Suppressor macrophage treated with lipopolysaccharide for 1 hour (primary cell): Measurements from ENCODE around the gene FCER1G.
"Not testable (repeated sequence)": the region's sequence is repeated elsewhere in the genome, so short reads cannot be mapped to it uniquely, and the experiment has no call there.

Experiments
- DNase-seq, 3 donors: peaks; one replicate each; pipeline ENCODE4 v3.0.0-alpha.2; 2020 to 2022

Gene FCER1G

DNA sequence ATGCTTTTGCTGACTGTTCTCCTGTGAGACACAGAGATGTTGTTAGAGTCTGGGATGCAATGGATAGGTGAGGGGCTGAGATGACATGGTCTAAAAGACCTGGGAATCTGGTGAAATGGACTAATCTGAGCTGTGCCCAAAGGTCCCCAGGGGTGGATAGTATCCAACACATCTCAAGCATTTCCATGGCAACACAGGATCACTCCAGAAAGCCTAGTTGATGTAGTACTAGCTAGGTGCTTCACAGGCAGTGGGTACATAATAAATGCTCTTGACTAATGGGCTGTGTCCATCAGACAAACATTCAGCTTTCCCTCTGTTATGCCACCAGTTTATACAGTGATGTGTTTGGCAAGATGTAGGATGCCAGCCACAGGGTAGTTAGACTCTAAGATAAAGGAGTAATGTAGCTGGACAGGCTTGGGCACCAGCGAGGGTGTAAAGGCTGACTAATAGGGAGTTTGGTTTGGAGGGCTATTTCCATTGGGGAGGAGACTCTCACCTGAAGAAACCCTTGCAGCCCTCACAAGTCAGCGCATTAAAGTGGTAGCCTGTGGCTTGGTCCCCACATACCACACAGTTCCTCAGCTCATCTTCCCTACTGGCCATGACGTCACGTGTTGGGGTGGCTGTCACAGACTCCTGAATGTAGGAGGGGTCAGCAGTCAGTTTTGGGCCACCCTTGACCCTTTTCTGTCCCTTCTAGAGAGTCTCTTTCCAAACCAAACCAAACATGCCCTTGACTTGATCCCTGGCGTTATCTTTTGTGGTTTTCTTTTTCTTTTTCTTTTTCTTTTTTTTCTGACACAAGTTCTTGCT lies 21.1 kb downstream of the FCER1G start:
- DNase-seq = no peak

DNA sequence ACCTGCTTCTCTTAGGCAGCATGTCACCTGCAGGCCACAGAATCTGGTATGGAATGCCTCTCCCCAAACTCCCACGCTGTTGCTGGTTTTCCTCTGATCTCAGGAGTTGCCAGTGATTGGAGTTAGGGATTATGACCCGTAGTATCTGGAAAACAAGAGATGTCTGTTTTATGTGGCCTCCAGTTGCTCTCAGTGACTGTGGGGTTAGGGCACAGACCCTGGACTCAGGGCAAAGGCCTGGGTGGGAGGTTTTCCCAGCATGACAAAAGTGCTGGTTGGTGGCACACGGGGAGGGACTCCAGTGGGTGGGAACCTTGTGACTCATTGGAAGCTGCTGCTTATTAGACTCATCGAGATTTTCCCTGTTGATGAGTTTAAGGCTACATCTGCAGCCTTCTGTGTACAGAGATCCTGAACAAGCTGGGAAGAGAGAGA lies 23.0 kb downstream of the FCER1G start, which contains the start of gene NR1I3:
NR1I3 (minus strand) TSS at position 165 of the 435 bp plus-strand sequence. CDS start 1,638 bp downstream, outside the sequence.
- DNase-seq = peak; percentile 53 to 67 (median 64)

DNA sequence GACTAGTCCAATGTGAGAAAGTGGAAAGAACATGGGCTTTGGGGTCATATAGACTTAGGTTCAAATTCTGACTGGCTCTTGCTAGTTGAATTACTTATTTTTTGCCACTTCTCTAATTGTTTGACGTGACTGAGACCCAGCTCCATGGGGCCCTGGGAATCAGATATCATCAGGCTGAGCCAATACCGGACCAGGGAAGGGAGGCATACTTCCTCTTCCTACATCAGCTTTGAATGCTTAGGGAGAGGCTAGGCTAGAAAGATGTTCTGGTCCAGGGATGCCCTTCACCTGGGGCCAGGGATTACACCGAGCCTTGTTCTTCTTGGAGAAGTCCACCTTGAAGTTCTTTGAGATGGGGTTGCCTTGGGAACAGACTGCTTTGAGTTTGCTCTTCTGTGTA lies 26.6 kb downstream of the FCER1G start:
- DNase-seq = peak; percentile 42 to 56 (median 45)

DNA sequence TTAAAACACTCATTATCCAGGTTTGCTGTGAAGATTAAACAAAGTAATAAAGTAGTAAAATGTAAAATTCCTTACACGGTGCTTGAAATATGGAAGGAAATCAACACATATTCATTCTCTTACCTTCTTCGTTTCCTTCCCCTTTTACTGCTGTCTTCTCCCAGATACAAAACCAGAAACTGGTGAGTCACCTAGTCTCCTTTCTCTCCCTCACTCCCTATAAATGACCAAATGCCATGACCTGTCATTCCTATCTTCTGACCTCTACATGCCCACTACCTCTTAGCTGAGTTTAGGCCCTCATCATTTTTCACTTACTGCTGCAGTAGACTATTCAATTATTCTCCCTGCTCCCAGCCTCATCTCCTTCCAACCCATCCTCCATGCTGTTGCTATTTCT lies 27.2 kb downstream of the FCER1G start:
- peak in 2 of 3 donors; percentile 39 to 61 for DNase-seq

DNA sequence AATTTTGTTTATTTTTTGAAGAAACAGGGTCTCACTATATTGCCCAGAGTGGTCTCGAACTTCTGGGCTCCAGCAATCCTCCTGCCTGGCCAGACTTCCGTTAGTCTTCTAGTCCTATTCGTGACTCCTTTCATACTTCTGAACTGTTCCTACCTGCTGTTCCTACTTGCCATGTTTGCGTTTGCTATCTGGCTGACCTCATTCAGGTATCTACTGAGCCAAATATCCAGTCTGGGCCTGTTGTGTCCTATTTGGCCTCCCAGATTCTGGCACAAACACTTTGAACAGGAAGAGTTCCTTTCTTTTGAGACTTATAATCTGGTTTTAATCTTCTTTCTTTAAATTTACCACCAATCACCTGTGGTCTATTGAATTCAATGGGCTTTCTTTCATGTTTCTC lies 29.8 kb downstream of the FCER1G start:
- no peak for DNase-seq

DNA sequence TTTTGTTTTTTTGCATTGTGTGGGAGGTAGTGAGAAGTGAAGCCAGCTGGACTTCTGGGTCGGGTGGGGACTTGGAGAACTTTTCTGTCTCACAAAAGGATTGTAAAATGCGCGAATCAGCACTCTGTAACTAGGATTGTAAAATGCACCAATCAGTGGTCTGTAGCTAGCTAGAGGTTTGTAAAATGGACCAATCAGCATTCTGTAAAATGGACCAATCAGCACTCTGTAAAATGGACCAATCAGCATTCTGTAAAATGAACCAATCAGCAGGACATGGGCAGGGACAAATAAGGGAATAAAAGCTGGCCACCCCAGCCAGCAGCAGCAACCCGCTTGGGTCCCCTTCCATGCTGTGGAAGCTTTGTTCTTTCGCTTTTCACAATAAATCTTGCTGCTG lies 35.0 kb downstream of the FCER1G start:
- DNase-seq = not testable (repeated sequence)

DNA sequence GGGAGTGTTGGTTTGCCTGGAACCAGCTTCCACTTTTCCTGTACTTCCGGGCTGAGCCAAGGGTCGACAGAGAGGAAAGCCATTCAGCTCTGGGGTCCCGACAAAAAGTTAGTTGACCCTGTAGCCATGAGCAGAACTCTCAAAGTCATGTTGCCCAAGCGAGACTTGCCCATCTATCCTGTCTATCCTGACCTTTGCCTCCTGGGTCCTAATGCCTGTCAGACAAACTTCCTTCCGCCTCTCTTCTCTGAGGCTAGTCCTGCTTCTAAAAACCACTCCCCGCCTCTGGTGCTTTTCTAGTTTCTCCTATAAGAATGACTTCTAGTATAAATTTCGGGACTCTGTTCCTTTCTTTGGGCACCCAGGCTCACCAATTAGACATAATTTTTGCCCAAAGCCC lies 35.7 kb downstream of the FCER1G start:
- DNase-seq = no peak

DNA sequence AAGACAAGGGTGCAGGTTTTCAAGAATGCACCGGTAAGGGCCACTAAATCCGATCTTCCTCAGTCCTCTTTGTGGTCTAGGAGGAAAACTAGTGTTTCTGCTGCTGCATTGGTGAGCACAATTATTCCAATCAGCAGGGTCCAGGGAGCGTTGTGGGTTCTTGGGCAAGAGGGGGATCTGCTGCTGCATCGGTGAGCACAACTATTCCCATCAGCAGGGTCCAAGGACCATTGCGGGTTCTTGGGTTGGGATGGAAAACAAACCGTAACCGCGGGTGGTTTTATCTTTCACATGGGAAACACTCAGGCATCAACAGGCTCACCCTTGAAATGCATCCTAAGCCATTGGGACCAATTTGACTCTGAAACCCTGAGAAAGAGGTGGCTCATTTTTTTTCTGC lies 36.5 kb downstream of the FCER1G start:
- no peak for DNase-seq

DNA sequence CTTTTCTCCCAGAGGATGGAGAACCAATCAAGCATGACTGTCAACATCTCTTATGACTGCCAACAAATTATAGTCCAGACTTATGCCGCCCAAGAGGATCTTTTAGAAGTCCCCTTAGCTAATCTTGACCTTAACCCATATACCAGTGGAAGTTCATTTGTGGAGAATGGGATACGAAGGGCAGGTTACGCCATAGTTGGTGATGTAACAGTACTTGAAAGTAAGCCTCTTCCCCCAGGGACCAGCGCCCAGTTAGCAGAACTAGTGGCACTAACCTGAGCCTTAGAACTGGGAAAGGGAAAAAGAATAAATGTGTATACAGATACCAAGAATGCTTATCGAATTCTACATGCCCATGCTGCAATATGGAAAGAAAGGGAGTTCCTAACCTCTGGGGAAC lies 40.2 kb downstream of the FCER1G start:
- DNase-seq = peak in 1 of 3 donors; percentile 22

DNA sequence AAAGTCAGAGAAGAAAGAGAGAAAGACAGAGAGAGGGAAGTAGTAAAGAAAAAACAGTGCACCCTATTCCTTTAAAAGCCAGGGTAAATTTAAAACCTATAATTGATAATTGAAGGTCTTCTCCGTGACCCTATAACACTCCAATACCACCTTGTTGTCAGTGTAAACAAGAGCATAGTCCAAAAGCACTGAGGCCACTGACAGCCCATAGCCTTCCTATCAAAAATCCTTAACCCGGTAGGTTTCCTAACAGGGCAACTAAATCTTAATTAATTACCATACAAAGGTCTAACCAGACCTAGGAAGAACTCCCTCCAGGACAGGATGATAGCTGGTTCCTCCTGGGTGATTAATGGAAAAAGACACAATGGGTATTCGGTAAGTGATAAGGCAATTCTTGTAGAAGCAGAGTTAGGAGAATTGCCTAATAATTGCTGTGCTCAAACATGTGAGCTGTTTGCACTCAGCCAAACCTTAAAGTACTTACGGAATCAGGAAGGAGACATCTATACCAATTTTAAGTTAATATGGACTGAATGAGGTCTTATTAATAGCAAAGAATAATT lies 40.9 kb downstream of the FCER1G start:
- not testable (repeated sequence) for DNase-seq

DNA sequence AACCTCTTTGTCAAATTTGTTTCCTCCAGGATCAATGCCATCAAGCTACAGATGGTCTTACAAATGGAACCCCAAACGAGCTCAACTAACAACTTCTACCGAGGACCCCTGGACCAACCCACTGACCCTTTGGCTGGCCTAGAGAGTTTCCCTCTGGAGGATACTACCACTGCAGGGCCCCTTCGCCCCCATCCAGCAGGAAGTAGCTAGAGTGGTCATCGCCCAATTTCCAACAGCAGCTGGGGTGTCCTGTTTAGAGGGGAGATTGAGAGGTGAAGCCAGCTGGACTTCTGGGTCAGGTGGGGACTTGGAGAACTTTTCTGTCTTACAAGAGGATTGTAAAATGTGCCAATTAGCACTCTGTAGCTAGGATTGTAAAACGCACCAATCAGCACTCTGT lies 42.0 kb downstream of the FCER1G start:
- DNase-seq = peak in 1 of 3 donors; percentile 12

DNA sequence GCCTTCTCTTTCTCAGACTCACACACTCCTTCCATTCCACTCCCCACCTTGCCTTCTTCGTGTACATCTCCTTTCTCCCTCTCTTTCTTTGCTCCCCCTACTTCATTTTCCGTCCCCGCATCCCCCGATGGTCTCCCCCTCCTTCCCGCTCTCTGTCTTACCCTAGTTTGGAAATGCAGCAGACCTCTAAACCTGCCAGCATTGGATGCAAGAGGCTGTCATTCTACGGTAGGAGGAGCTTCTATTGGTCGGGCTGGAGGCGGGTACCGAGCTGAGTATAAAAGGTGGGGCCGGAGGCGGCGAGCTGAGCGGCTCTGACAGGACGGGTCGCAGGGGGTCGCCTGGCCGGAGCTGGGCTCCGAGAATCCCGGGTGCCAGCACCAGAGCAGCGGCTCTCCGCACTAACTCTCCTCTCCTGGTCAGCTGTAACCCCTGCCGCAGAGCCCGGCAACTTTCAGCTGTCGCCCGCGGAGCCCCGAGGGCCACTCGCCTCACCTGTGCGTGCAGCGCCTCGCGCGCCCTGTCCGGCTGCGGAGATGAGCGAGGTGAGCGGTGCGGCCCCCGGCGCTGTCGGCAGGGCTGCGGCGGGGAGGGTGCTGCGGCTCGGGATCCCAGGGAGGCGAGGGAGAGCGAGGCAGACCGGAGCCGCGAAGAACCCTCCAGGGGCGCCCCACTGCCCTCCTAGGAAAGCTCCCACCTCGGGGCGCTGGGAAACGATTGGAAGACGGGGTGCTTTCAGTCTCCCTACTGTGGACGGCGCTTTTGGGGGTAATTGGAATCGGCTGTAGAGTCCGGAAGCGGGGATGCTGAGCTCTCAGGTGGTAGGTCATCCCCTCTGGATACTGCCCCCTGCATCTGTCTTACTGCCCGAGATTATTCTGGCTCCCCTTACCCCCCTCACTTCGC lies 43.6 kb downstream of the FCER1G start, which contains the start of gene PCP4L1:
PCP4L1 (plus strand) TSS at position 307 of the 906 bp plus-strand sequence; CDS start at position 537, 230 bp downstream.
- peak; percentile 50 to 62 (median 50) for DNase-seq

DNA sequence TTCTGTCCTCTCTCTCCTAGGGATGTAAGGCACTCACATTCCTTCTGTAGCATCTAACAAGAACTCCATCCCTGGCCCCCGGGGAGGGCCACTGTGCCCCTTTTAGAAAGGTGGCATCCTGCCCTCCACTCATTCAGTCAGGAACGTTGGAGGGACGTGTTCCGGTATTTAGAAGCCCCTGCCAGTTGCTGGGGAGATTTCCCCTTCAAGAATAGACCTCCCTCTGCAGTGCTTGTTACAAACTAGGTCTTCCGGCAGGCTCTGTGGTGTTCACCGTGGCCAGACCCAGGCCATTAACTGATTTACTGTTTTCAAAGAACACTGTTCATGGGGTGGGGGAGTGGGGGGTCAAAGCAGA lies 44.2 kb downstream of the FCER1G start:
- no peak for DNase-seq

DNA sequence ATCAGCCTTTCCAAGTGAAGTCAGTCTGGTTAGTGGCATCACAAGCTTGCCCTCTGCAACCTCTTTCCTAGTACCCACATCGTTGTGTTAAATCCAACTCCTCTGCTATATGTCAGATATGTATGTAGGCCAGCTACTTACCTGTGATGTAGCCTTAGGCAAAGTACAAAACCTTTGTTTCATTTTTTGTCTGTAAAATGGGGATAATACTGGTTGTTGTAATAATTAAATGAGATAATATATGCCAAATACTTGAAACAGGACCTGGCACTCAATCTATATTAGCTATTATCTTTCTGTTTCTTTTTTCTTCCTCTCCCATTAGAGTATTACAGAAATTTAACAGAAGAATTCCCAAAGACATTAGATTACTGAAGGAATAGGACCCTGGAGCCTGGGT lies 44.7 kb downstream of the FCER1G start:
- DNase-seq = no peak

DNA sequence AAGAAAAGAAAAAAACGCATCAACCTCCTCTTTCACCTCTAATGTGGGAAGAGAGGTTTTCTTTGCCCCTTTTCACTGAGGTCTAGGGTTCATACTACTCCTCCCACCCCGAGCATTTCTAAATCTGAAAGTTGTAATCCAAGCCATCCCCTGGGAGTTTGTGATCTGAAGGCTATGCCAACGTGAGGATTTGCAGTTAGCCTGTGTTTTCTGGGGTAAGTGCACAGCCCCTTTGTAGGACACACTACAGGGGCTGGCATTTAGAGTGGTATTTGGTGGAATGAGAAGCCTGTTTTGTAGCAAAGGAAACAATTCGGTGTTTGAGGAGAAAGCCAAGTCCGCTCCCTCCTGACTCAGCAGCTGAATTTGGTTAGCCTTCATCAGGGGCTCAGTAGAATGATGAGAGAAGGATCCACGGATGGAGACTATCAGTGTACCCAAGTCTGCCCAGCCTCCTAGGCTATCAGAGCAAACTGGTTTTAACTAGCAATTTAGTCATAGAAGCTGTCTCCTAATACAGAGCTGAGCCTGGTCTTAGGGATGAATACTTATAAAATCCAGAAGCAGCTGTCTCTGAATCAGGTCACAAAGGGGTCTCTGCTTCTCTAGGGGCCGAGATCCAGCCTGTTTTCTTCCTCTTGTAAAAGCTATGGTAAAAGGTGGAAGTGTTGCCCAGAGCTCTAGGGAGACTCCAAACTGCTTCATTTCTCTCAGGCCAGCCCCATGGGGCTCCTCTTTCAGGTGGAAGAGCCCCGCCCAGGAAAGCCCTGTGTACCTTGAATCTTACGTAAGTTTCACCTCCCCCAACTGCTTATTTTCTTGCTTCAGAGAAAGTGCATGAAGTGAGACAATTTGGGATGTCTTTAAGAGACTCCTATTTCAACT lies 45.5 kb downstream of the FCER1G start:
- no peak for DNase-seq

DNA sequence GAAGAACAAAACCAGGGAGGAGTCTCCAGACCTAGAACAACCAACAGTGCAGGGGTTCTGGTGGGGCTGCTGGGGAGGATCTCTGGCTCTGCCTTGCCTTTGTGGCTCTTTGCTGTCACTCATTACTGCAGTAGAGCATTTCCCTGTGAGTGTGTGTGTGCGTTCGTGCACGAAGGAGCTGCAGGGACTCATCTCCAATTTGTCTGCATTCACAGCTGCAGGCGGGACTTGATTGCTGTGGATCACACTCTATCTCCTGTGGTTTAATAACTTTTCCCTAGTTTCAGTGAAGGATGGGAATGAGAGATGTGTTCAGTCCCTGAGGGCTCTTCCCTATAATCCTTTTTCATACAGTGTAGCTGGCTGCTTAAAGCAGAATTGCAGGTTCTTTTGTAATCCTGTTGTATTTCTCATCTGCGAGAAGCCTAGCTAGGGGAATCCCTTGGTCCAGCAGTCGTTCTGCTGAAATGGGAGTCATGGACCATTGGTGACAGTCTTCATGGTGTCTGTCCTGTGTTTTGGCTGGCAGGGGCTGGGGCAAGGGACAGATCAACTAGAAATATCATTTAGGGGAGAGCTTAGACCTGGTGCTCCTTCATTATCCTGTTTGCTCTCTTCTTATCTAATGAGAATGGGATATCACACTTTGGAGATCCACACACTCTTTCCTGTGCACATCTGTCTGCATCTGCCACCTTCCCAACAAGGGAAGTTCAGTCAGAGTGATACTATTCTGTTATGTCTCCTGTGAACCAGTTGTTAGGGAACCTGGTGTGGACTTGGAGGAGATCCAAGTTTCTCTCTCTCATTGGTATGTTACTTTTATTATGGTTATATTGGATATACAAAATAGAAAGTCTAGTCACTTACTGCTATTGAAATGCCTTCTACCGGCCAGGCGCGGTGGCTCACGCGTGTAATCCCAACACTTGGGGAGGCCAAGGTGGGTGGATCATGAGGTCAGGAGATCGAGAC lies 46.5 kb downstream of the FCER1G start:
- DNase-seq = no peak

DNA sequence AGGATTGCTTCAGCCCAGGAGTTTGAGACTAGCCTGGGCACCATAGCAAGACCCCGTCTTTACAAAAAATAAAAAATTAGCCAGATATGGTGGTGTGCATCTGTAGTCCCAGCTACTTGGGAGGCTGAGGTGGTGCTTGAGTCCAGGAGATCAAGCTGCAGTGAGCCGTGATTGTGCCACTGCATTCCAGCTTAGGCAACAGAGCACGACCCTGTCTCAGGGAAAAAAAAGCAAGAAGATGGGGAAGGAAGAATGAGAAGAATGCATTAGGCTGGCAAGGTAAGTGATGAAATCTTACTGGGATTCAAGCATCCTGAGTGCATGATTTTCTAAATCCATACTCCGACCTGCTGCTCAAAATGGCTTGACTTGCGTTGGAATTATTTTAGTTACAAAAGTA lies 50.2 kb downstream of the FCER1G start:
- no peak for DNase-seq

DNA sequence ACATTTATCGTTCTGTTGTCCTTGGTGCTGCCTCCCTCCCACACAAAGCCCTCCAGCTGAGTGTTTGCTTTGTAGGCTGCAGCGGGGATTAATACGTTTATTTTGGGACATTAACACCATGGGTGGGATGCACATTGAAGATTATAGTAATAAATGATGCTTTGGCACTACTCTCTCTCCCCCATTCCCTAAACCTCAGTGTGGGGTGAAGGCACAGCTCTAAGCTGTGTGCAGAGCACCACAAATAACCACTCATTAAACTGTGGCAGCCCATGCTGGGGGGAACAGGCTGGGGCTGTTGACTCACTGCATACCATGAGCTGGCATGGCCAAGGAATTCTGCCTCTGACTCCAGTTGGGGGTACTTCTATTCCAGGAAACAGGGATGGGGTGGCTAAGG lies 51.1 kb downstream of the FCER1G start:
- DNase-seq = no peak

DNA sequence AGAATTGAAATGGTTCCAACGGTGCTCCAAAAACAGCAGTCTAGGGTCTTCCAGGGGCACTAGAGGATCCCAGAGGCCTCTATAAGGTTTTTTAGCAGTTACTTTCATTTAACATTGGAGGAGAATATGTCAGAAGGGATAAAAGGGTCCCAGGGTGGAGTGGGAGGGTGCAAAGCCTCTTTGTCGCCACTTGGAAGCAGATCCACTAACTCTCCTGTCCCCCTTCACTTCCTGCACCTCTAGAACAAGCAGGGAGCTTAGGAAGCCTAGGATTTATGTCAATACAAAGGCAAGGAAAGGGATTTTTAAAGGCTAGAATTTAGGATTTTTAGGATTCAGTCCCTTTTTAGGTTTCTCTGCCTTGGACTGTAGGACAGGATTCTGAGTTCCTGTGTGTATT lies 51.7 kb downstream of the FCER1G start:
- DNase-seq = no peak

DNA sequence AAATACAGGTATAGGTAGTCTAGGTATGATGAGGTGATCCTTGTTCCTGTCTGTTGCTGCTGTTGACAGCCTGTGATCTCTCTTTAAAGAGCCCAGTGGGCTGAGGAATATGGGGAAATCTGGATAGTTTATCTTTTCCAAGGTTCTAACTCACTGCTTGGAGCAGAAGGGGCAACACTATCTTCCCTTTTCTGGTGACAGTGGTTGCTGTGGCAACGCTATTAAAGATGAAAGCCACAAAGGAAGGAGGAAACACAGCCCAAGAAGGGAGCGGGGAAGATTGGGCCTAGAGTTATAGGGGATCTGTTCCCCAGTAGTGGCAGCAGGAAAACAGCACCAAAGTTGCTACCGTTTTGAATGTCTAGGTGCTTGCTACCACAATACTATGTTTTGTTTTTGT lies 52.2 kb downstream of the FCER1G start:
- peak; percentile 51 to 64 (median 57) for DNase-seq
